Measurements from ENCODE around the gene BLOC1S6. TPM values are rescaled to one million over a fixed set of nuclear protein-coding genes. Genes with fewer than 3 reads are reported as not detected.

Gene BLOC1S6
- total and polyA plus RNA-seq, 10 donors, result 18.6 to 67.3 (median 47.8) TPM

- no peak for DNase-seq
- Histone ChIP-seq H3K9me3 (no peaks in the 10 kb centered on the region), H3K4me1 (peaks cover 11 to 100% (median 75%) of the 10 kb centered on the region in 6 donors), H3K36me3 (peaks cover 0 to 15% (median 0%) of the 10 kb centered on the region in 6 donors), H3K27ac (peak overlapping the region in 7 of 8 donors; percentile 44 to 98 (median 64)), H3K27me3 (replicated peaks in 1 of 7) (no peaks in the 10 kb centered on the region), H3K4me3 (no peak overlapping the region)
- no peak for TF ChIP-seq POLR2A (IDR thresholded peaks at IDR 0.05)
- no peak for TF ChIP-seq CTCF (IDR thresholded peaks at IDR 0.05 in 8 of 11, conservative IDR thresholded peaks at IDR 0.05 in 3 of 11)
- TF ChIP-seq POLR2AphosphoS5 (IDR thresholded peaks at IDR 0.05), result no peak
- intact Hi-C loops (cut with DNase I; ENCODE audit: low total_unique reads), result no loop called here
- WGBS, 5 donors, result 42 to 95% (median 79%) methylated on average over 2 of the region's 2 CpGs
Measured at GRCh38 chr15:45644437-45644836, 57.3 kb downstream of the BLOC1S6 start.

- DNase-seq, result no peak
- H3K9me3 ChIP-seq, result no peaks in the 10 kb centered on the region
- peak in 1 of 3 donors; percentile 40 for TF ChIP-seq POLR2AphosphoS5 (IDR thresholded peaks at IDR 0.05)
- TF ChIP-seq CTCF (IDR thresholded peaks at IDR 0.05 in 8 of 11, conservative IDR thresholded peaks at IDR 0.05 in 3 of 11), result no peak
- peak overlapping the region in 1 of 8 donors; percentile 30 for H3K4me3 ChIP-seq
- peaks cover 0 to 17% (median 0%) of the 10 kb centered on the region in 6 donors for H3K36me3 ChIP-seq
- no peaks in the 10 kb centered on the region for H3K27me3 ChIP-seq (replicated peaks in 1 of 7)
- intact Hi-C loops (cut with DNase I; ENCODE audit: low total_unique reads), result no loop called here
- 51 to 77% (median 60%) methylated on average over 9 of the region's 9 CpGs for WGBS, 5 donors
- H3K4me1 ChIP-seq, result peaks cover 11 to 100% (median 79%) of the 10 kb centered on the region in 6 donors
- H3K27ac ChIP-seq, result peak overlapping the region in 7 of 8 donors; percentile 44 to 98 (median 64)
Measured at GRCh38 chr15:45645026-45645980, 58.1 kb downstream of the BLOC1S6 start.

- Histone ChIP-seq H3K4me1 (peaks cover 8 to 99% (median 74%) of the 10 kb centered on the region in 6 donors), H3K27me3 (replicated peaks in 1 of 7) (no peaks in the 10 kb centered on the region), H3K4me3 (no peak overlapping the region), H3K36me3 (peaks cover 0 to 26% (median 2%) of the 10 kb centered on the region in 6 donors), H3K27ac (peak overlapping the region in 4 of 8 donors; percentile 64 to 98 (median 72)), H3K9me3 (no peaks in the 10 kb centered on the region)
- TF ChIP-seq POLR2A (IDR thresholded peaks at IDR 0.05) (no peak), POLR2AphosphoS5 (IDR thresholded peaks at IDR 0.05) (no peak), CTCF (IDR thresholded peaks at IDR 0.05 in 8 of 11, conservative IDR thresholded peaks at IDR 0.05 in 3 of 11) (no peak)
- 80 to 86% (median 81%) methylated on average over 3 of the region's 3 CpGs for WGBS, 5 donors
- intact Hi-C loops (cut with DNase I; ENCODE audit: low total_unique reads), result no loop called here
- no peak for DNase-seq
Measured at GRCh38 chr15:45646220-45646619, 59.0 kb downstream of the BLOC1S6 start.

GRCh38 chr15:45647828-45648227 lies 60.6 kb downstream of the BLOC1S6 start:
- Histone ChIP-seq H3K36me3 (peaks cover 0 to 31% (median 2%) of the 10 kb centered on the region in 6 donors), H3K9me3 (no peaks in the 10 kb centered on the region), H3K27me3 (replicated peaks in 1 of 7) (no peaks in the 10 kb centered on the region), H3K4me1 (peaks cover 3 to 99% (median 64%) of the 10 kb centered on the region in 6 donors), H3K27ac (peak overlapping the region in 1 of 8 donors; percentile 98), H3K4me3 (no peak overlapping the region)
- DNase-seq, result no peak
- no peak for TF ChIP-seq CTCF (IDR thresholded peaks at IDR 0.05 in 8 of 11, conservative IDR thresholded peaks at IDR 0.05 in 3 of 11)
- no peak for TF ChIP-seq POLR2A (IDR thresholded peaks at IDR 0.05)
- no peak for TF ChIP-seq POLR2AphosphoS5 (IDR thresholded peaks at IDR 0.05)
- intact Hi-C loops (cut with DNase I; ENCODE audit: low total_unique reads), result no loop called here
- 95 to 97% (median 97%) methylated on average over 6 of the region's 6 CpGs for WGBS, 5 donors
